ENCODE results near the gene SKI.

The SKI gene

DNA sequence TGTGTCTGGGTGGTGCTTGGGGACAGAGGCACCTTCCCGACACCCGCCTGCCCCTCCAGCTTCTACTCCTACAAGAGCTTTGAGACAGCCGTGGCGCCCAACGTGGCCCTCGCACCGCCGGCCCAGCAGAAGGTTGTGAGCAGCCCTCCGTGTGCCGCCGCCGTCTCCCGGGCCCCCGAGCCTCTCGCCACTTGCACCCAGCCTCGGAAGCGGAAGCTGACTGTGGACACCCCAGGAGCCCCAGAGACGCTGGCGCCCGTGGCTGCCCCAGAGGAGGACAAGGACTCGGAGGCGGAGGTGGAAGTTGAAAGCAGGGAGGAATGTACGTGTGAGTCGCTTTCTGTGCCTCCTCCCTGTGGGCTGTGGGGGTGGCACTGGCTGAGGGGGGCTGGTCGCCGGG is 75.7 kb downstream of the SKI start:
- no peak for DNase-seq

DNA sequence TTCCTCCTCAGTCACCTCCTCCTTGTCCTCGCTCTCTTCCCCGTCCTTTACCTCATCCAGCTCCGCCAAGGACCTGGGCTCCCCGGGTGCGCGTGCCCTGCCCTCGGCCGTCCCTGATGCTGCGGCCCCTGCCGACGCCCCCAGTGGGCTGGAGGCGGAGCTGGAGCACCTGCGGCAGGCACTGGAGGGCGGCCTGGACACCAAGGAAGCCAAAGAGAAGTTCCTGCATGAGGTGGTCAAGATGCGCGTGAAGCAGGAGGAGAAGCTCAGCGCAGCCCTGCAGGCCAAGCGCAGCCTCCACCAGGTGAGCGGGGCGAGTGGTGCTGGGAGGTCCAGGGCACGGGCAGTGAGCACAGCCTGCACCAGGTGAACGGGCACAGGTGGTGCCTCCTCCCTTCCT is 76.2 kb downstream of the SKI start:
- no peak for DNase-seq

DNA sequence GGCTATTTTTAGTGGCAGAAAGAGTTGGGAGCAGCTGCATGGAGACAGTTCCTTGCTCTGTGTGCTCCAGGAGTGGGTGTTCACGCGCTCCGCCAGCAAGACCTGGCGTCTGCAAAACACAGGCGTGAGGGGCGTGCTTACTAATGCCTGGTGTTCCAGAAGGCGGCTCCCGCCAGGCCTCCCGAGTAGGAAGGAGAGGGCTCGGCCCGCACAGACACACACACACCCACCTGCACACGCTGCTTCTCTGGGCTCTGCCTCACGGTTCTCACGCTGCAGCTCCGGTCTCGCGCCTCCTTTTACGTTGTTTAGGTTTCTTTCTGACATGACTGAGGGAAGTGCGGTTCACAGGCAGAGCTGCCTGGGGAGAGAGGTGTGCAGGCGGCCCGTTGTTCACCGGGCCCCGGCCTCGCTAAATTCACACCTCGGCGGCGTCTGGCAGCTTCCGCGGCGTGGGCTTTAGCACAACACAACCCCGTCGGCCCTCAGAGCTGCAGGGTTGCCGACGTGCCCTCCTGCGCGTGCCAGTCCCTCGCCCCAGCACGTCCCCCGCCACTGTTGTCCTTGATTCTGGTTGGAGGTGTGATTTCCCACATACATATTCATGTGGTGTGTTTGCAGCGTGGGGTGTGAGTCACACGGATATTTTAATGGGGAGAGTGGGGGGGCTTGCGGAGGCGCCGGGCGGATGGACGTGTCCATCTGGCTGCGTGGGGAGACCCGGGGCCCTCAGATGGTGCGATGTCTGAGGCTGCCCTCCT is 77.0 kb downstream of the SKI start:
- peak in 6 of 51 donors; percentile 21 to 74 (median 40) for DNase-seq

DNA sequence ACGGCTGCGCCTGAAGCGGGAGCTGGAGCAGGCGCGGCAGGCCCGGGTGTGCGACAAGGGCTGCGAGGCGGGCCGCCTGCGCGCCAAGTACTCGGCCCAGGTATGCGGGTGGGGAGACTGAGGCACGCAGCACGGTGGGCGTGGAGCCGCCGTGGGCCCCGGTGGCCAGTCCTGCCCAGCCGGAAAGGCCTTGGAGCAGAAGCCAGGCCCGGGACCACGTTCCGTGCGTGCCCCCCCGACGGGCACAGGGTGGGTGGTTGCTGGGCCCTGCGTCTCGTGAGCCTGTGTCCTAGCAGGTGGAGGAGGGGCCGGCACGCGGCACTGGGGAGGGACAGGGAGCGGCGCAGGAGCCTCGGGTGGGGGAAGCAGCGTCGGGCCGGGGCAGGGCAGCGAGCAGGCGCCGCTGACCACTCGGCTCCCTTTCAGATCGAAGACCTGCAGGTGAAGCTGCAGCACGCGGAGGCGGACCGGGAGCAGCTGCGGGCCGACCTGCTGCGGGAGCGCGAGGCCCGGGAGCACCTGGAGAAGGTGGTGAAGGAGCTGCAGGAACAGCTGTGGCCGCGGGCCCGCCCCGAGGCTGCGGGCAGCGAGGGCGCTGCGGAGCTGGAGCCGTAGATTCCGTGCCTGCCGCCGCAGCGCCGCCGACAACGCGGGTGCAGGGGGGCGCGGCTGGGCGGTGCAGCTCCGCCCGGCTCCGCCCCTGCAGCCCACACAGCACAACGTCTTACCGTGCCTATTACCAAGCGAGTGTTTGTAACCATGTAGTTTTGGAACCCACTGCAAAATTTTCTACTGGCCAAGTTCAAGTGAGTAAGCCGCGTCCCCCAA is 78.2 kb downstream of the SKI start:
- DNase-seq, result no peak

DNA sequence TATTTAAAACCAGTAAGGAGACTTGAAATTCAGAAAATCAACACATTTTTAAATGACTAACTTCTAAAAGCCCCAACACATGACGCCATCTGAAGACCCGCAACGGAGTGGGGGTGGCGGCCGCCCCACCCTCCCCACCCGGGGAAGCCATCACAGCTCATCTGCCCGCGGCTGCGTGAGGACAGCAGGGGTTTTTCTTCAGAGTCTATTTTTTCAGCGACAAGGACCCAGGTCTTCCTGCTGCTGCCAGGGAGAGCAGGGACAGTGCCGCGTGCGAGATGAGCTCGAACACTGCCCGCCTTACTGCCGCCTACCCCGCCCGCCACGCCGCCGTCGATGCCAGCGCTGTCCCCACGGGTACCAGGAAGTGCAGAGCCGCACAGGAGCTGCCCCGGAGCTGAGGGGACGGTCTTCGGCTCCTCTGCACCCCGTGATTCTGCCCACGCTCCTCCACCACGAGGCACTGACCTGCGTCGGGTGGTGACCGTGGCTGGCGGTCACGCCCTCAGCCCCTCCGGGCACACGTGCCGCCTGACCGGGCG is 79.0 kb downstream of the SKI start:
- DNase-seq, result no peak

DNA sequence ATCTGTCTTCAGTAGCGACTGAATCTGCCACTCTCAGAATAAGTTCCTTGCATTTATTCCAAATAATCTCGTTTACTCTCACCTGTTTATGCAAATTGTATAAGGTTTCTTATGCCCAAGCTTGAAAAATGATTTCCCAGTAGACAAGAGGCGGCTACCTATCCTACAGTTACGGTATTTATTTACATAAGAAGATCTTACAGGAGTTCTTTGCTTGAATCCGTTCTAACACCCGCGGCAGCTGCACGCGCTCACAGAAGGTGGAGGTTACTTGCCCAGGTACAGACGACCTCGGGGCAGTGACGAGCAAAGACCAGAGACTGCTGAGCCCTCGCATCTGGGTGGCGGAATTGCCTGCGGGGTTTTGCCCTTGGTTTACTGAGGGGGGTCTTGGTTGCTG is 79.9 kb downstream of the SKI start:
- DNase-seq, result no peak

DNA sequence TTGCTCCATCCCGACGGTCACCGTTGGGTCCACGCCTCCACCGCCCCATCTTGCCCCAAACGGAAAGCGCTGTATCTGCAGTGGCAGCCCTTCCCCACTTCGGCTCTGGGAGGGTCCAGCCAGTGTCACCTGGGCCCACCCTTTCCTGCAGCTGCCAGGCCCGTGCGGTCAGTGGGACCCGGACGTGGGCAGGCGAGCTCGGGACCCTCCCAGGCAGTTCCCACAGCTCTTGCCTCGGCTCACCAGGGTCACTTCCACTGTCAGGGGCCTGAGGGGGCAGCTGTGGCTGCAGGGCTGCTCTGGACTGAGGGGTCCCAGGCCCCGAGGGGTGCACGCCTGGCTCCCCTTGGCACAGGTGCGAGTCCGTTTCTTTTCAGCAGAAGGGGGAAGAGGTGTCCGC is 80.7 kb downstream of the SKI start:
- no peak for DNase-seq

DNA sequence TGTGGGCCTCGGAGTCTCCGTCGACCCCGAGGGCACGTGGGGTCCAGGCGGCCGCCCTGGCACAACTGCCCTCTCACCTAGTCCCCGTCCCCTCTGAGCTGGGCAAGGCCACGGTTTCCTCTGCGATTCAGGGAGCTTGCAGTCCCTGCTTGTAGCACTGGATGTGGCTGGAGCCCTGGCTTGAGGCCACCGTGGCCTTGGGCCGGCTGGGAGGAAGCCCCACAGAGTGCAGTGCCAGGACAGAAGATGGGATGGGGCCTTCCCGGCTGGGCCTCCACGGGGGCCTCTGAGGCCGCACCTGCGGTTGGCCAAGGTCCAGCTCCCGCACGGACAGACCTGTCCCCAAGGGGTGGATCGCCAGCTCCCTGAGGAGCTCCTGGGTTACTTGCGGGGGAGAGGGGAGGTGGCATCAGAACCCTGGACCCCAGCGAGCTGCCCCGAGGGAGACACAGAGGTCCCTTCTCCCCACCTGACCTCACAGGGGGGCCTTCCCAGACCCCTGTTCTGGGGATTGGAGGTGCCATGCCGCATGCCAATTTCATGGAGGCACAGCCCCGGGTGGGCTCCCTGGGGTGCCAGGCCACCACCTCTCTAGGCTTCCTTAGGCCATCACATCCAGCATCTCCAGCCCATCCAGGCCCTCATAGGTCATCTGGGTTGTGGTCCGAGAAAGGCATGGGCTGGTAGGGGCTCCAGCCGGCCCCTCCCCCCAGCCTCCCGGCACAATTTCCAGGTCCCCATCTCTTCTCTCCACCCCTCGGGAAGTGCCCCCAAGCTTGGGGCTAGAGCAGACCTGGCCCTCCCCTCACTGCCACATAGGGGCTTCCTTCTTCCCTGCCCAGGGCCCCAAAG is 82.4 kb downstream of the SKI start:
- DNase-seq, result peak in 9 of 51 donors; percentile 18 to 40 (median 31)

DNA sequence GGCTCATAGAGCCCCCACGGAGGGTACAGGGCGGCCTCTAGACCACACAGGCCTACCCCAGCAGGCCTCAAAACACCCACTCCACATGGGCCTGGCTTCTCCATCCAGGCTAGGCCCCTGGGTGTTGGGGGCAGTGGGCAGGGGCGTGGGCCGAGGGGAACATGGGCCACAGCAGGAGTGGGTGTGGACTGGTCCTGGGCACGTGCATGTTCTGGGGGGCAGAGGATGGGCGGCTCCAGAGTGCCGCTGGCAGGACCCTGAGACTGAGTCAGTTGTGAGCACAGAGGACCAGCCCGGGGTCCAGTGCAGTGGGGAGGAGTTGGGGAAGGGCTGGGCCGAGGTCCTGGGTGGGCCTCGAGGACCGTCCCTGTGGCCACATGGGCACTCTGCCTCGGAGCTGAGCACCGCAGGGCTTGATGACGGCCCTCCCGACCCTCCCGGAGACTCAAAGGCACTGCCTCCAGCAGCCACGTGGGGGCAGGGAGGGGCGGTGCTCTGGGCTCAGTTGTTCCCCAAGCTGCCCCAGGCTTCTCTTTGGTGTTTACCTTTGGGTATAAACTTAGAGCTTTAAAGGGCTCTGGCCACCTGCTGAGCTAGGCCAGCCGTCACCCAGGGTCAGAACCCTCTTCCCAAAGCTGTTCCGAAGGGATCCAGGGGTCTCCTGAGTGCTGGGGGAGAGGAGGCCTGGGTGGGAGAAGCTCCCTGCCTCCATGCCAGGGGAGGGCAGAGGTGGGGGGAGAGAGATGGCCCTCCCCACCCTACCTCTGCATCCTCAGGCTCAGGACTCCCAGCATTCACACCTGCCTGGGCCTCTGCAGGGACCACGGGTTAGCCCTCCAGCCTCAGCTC is 83.3 kb downstream of the SKI start:
- peak in 10 of 51 donors; percentile 24 to 54 (median 34) for DNase-seq

DNA sequence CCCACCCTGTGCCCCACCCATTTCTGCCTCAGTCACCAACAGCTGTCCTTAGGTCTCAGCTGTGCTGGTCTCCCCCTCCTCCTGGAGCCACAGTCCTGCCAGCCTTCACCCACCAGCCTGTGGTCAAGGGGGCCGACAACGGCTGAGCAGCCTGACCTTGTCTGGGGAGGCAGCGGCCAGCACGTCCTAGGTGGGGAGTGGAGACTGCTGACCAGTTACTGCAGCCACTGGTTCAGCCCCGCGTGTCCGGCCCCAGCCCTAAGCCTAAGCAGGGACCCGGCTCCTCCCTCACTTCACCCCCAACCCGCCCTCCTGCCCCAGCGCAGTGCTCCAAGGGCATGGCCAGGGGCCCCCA is 84.0 kb downstream of the SKI start:
- no peak for DNase-seq

DNA sequence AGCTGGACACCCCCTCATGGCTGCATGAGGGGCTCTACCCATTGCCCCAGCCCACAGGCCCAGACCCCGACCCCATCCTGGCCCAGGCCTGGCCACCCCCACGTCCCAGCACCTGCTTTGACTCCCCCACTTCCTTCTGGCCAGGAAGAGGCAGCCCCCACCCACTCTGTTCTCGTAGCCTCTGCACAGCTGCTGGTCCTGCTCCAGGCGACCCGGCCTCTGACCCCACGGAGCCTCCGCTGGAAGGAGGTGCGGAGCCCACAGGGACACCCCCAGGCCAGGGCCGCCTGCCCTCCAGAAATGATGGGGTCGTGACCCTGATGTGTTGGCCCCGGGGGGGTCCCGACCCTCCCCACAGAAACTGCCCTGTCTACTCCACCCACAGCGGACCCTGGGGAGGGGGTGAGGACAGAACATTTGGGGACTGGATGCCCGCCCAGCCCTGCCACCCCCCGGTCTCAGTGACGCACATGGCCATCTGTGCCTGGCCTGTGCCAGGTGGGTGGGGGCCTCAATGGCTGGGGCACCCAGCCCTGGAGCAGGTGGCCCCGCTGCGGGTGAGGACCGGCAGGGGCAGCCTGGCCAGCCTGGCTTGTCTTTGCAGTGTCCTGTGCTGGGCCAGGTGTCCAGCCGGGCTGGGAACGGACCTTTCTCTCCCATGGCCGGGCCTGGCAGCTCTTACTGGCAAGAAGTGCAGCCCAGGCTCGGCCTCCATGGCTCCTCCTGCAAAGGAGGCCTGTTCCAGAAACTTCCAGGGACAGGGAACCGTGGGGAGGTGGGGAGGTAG is 84.6 kb downstream of the SKI start:
- DNase-seq, result peak in 11 of 51 donors; percentile 16 to 58 (median 31)

DNA sequence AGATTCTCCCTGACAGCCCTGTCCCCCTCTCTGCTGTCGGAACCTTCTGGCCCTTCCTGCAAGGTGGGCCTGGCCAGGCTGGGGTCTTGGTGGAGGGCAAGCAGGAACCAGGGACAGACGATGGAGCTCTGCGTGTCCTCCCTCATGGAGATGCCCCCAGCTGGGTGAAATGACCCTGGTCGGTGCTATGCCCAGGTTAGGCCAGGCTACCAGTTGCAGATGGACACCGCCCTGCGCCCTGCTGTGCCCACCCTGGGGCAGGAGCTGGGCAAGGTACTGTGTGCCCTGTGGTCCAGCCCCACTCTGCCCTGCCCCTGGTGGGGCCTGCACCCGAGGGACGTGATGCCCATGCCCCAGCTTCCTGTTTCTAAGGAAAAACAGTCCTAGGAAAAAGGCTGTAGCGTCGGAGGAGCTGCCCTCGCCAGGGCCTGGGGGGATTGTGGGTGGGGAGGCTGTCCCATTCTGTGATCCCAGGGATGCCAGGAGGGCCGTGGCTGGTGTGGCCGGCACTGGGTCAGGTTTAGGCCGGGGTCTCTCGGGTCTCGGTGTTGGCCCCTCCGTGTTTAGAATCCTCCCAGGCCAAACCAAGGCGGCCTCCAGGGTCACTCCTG is 85.6 kb downstream of the SKI start:
- no peak for DNase-seq

DNA sequence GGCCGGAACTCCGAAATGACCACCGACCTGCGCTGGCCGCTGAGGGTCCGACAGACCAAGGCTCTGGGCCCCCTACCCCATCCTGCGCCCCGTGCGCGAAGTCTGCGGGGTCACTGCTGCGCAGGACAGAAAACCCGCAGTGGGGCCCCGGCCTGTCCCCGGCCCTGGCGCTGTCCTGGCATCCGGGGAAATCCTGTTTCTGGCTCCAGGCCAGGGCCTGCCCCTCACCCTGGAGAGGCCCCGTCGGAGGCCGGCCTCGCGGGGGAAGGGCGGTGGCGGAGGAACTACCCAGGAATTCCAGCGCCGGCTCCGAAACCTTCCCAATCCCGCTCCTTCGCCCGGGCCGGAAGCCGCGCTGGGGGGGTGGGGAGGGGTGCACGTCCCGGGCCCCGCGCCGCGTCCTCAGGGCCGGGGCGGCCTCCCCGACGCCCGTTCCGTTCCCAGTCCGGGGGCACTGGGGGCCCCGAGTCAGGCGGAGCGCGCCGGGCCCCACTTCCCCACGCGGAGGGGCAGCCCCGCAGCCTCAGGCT is 86.2 kb downstream of the SKI start:
- peak in 1 of 51 donors; percentile 34 for DNase-seq

DNA sequence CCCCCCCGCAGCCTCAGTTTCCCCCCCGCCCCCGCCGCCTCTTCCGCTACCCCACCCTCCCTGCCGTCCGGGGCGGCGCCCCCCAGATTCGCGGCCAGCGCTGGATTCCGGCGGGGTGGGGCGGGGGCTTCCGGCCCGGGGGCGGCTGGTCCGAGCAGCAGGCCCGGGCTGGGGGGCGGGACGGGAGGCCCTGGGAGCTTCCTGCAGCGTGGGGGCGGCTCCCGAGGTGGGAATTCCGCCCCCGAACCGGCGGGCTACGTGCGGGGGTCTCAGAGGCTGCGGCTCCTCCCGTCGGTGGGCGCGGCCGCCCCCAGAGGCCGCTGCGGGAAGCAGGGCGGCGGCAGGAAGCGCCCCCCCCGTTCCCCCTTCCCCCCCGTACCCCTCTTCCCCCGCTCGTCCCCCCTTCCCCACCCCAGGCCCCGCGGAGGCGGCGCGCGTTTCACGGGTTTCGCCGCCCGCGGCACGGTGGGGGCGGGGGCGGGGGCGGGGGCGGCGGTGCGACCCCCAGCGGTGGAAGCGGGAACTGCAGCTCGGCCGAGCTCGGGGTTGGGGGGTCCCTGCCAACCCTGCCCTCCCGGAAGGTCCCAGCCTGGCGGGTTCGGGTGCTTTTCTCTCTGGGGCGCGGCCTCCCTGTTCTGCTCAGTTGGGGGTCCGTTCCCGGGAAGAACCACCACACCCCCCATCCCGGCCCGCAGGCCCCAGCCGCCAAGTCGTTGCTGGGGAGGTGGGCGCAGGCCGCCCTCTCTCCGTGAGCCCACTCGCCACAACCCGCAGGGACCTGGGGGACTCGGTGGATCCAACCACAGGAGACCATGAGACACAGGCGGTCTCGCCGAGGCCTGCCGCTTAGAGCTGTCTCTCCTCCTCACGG is 86.9 kb downstream of the SKI start:
- peak in 7 of 51 donors; percentile 7 to 45 (median 38) for DNase-seq

DNA sequence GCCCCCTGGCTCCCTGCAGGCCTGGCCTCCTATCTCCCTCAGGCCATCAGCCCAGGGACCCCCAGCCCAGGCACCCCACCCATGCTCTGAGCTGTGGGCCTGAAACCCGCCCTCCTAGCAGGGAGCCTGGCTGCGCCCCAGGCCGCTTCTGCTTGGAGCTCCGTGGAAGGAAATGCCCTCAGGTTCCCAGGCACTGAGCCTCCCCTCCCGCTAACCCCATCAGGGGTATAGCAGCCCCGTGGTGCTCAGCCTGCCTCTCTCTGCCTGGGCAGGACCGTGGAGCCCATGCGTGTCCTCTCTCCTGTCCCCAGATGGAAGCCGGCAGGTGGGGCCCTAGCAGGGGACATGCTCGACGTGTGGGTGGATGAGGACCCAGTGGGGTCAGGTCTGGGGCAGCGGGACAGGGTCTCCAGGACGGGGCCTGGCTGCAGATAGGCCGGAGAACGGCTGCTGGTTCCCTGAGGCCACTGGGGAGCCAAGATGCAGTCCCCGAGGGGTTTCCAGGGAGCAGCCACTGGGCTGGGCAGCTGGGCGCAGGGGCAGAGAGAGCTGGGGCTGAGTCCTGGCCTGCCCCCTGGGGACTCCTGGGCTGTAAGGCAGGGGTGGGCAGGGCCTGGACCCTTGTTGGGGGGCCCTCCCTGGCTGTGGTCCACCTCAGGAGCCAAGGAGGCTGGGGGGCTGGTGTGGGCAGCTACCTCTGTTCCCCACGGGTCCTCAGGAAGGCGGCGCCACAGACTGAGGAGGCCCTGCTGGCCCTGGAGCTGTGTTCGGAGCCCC is 87.7 kb downstream of the SKI start:
- no peak for DNase-seq

DNA sequence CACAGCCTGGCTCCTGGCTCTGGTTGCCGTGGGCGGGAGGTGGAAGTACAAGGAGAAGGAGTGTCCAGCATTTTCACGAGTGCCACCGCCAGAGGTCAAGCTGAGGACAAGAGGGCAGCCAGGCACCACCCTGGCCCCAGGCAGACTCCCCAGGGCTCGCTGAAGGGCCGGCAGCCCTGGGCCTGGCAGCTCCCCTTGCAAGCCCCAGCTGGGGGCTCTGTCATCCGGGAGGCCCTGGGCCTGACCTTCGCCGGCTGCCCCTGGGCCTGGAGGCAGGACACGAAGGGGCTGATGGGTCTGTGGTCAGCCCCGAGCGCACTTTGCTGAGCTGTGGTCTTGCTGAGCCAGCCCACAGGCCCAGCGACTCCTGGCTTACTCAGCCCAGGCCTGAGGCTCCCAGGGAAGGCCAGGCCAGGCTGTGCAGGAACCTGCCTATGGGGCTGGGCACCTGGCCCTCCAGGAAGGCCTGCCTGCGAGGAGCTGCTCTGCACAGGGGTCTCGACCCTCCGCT is 88.4 kb downstream of the SKI start:
- DNase-seq, result no peak

All from hypothalamus (tissue), 51 donors.